ENCODE data around the gene TUBGCP2. TPM values are rescaled to one million over a fixed set of nuclear protein-coding genes. Genes with fewer than 3 reads are reported as not detected.
"Not testable (repeated sequence)": the region's sequence is repeated elsewhere in the genome, so short reads cannot be mapped to it uniquely, and the experiment has no call there.

TUBGCP2 gene
- total RNA-seq, 1 experiment from 2014 or later = 23.3 TPM

- DNase-seq = no peak
- Histone ChIP-seq H3K9me3 (replicated peaks) (no peaks in the 10 kb centered on the region), H3K4me1 (no peaks in the 10 kb centered on the region), H3K27ac (no peak overlapping the region), H3K4me3 (no peak overlapping the region), H3K27me3 (no peaks in the 10 kb centered on the region), H3K36me3 (no peaks in the 10 kb centered on the region)
Measured at GRCh38 chr10:133266056-133266795, 42.4 kb downstream of the TUBGCP2 start.

DNA sequence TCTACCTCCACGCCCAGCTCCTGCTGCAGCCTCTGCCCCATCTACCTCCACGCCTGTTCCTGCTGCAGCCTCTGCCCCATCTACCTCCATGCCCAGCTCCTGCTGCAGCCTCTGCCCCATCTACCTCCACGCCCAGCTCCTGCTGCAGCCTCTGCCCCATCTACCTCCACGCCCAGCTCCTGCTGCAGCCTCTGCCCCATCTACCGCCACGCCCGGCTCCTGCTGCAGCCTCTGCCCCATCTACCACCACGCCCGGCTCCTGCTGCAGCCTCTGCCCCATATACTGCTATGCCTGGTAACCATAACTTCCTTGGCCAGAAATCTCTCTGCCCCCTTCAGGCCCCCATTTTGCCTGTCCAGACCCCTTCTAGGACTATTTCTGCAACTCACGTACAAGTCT is 43.6 kb downstream of the TUBGCP2 start:
- DNase-seq; H3K36me3 ChIP-seq; H3K27ac ChIP-seq; H3K4me3 ChIP-seq; H3K27me3 ChIP-seq; H3K4me1 ChIP-seq; H3K9me3 ChIP-seq (replicated peaks): not testable (repeated sequence)

GRCh38 chr10:133264461-133264860 is 44.2 kb downstream of the TUBGCP2 start:
- no peak overlapping the region for H3K4me3 ChIP-seq
- no peak for DNase-seq
- H3K36me3 ChIP-seq = no peaks in the 10 kb centered on the region
- H3K27me3 ChIP-seq = no peaks in the 10 kb centered on the region
- H3K27ac ChIP-seq = no peak overlapping the region
- peaks cover 6% of the 10 kb centered on the region for H3K4me1 ChIP-seq
- H3K9me3 ChIP-seq (replicated peaks) = no peaks in the 10 kb centered on the region

DNA sequence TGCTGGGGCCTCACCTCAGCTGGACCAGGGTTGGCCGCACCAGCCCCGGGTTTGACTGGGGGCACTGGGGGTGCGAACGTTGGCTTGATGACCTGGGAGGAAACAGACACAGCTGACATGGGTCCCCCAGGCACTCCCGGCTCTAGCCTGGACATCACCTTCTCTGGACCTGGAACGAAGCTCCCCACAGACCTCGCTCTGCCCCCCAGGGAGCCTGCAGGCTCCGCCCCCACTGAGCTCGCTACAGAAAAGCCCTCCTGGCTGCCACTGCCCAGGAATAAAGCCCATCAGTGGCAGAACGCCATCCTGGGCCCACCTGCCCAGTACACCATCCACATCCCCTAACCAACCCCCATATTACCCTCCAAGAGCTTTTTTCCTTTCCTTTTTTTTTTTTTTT is 45.0 kb downstream of the TUBGCP2 start:
- no peak for DNase-seq
- Histone ChIP-seq H3K27ac (no peak overlapping the region), H3K9me3 (replicated peaks) (no peaks in the 10 kb centered on the region), H3K4me1 (peaks cover 11% of the 10 kb centered on the region), H3K4me3 (no peak overlapping the region), H3K36me3 (no peaks in the 10 kb centered on the region), H3K27me3 (no peaks in the 10 kb centered on the region)

GRCh38 chr10:133262696-133263095 is 46.0 kb downstream of the TUBGCP2 start:
- H3K27me3 ChIP-seq = no peaks in the 10 kb centered on the region
- H3K36me3 ChIP-seq = no peaks in the 10 kb centered on the region
- H3K4me1 ChIP-seq = peaks cover 21% of the 10 kb centered on the region
- no peak overlapping the region for H3K27ac ChIP-seq
- H3K4me3 ChIP-seq = no peak overlapping the region
- no peak for DNase-seq
- no peaks in the 10 kb centered on the region for H3K9me3 ChIP-seq (replicated peaks)

GRCh38 chr10:133261726-133262325 is 46.8 kb downstream of the TUBGCP2 start:
- H3K27me3 ChIP-seq = no peaks in the 10 kb centered on the region
- H3K9me3 ChIP-seq (replicated peaks) = no peaks in the 10 kb centered on the region
- peak overlapping the region; percentile 58 for H3K27ac ChIP-seq
- H3K4me3 ChIP-seq = peak overlapping the region; percentile 79
- H3K4me1 ChIP-seq = peaks cover 23% of the 10 kb centered on the region
- H3K36me3 ChIP-seq = no peaks in the 10 kb centered on the region
- DNase-seq = peak; percentile 70 to 78

- Histone ChIP-seq H3K4me1 (peaks cover 23% of the 10 kb centered on the region), H3K36me3 (no peaks in the 10 kb centered on the region), H3K27ac (peak overlapping the region; percentile 58), H3K9me3 (replicated peaks) (no peaks in the 10 kb centered on the region), H3K4me3 (peak overlapping the region; percentile 79), H3K27me3 (no peaks in the 10 kb centered on the region)
- DNase-seq = peak; percentile 29 to 46
Measured at GRCh38 chr10:133260895-133261725, 47.6 kb downstream of the TUBGCP2 start.

- Histone ChIP-seq H3K9me3 (replicated peaks) (no peaks in the 10 kb centered on the region), H3K27ac (peak overlapping the region; percentile 63; the same call in 1 of the 2 replicates), H3K27me3 (no peaks in the 10 kb centered on the region), H3K36me3 (no peaks in the 10 kb centered on the region), H3K4me1 (peaks cover 23% of the 10 kb centered on the region), H3K4me3 (no peak overlapping the region)
- DNase-seq = no peak
Measured at GRCh38 chr10:133259602-133259989, 49.1 kb downstream of the TUBGCP2 start.

DNA sequence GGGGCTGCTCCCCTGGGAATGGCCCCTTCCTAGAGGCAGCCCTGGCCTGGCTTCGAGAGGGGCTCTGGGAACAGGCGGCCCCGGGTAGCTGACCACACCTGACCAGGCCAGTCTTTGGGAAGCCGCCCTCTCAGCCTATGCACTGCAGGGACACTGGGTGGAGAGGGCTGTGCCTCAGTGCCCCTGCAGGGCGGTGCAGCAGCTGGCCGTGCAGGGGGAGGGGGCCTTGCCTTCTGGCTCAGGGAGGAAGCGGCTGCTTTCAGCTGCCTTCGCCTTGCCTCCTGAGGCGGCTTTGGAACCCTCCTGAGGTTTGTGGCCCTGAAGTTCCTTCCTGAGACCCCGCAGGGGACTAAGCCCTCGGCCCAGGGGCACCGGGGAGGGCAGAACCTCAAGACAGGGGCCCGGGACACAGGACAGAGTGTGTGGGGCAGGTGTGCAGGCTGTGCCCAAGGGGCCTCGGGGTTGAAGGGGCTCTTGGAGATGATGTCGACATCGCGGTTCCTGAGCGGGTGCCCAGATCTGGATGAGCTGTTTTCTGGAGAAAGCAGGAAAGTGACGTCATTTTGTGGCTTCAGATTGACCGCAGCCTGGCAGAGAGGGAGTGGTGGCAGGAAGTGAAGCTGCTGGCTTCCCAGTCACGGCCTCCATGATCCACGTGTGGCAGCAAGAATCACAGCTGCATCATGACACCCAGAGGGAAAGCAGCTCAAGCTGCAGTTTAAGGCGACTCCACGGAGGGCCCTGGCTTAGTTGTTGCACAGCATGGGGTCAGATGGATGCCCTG is 49.7 kb downstream of the TUBGCP2 start:
- Histone ChIP-seq H3K4me3 (no peak overlapping the region), H3K9me3 (replicated peaks) (no peaks in the 10 kb centered on the region), H3K4me1 (peaks cover 23% of the 10 kb centered on the region), H3K27me3 (no peaks in the 10 kb centered on the region), H3K36me3 (no peaks in the 10 kb centered on the region), H3K27ac (peak overlapping the region; percentile 63)
- DNase-seq = peak; percentile 86 to 89

DNA sequence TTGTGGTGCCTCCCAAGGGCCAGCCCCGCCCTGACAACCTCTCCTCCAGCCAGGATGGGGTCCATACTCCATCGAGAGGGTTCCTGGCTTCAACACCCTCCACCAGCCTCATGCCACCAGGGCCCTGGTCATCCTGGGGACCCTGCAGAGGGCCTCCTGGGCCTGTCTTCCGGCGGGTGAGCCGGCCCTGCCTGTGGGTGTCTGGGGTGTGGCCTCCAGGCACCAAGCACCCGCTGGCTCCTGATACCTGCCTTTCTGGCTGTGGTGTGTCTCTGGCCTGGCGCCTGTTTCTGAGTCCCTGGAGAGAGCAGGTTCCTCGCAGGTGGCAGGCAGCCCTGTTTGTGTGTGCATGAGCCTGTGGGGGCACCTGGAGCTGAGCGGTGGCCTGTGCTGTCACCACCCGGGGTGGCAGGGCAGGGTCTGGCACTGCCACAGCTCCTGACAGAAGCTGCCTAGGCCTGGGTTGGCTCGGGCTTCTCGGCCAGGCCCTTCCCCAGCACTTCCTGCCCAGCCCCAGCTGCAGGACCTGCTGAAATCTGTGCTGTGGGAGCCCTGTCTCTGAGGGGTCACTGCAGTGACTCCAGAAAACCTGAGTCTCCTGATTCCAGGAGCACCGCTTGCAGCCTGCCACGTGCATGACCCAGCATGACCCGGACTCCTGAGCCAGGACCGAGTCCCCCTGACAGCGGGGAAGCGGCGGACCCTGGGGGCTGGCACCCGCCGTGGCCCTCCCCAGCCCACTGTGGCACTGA is 50.4 kb downstream of the TUBGCP2 start:
- Histone ChIP-seq H3K27ac (peak overlapping the region; percentile 63), H3K4me1 (peaks cover 23% of the 10 kb centered on the region), H3K36me3 (no peaks in the 10 kb centered on the region), H3K9me3 (replicated peaks) (no peaks in the 10 kb centered on the region), H3K4me3 (no peak overlapping the region; the same call in 1 of the 2 replicates), H3K27me3 (no peaks in the 10 kb centered on the region)
- no peak for DNase-seq

DNA sequence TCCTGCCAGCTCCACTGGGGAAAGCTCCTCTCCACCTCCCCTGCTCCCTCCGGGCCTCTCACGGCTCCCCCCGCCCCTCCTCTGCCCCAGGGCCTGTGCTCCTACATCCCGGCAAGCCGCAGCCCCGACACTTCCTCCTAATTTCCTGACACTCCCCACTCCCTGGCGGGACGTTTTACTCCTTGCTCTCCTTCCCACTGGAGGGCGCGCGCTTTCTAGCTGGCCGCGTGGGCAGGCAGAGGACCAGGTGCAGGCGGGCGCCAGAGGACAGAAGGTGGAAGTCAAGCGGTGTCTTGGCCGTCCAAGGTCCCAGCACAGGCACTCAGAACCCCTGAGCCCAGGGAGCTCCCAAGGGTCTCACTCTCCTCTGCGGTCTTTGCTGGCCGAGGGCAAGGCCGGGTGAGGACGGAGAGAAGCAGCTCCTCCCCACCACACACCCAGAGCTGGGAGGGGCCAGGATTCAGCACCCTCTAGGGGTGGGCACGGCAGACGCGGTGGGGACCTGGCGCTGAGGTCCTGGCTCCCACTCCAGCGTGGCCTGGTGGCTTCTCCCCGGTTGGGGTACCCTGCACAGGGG is 51.1 kb downstream of the TUBGCP2 start:
- Histone ChIP-seq H3K9me3 (replicated peaks) (no peaks in the 10 kb centered on the region), H3K4me3 (peak overlapping the region; percentile 35), H3K36me3 (no peaks in the 10 kb centered on the region), H3K27me3 (no peaks in the 10 kb centered on the region), H3K4me1 (peaks cover 23% of the 10 kb centered on the region), H3K27ac (no peak overlapping the region)
- peak; percentile 50 to 66 for DNase-seq

- no peak for DNase-seq
- Histone ChIP-seq H3K27ac (no peak overlapping the region), H3K4me1 (peaks cover 23% of the 10 kb centered on the region), H3K9me3 (replicated peaks) (no peaks in the 10 kb centered on the region), H3K27me3 (no peaks in the 10 kb centered on the region), H3K4me3 (no peak overlapping the region), H3K36me3 (no peaks in the 10 kb centered on the region)
Measured at GRCh38 chr10:133255323-133255722, 53.3 kb downstream of the TUBGCP2 start.

- DNase-seq = no peak
- no peaks in the 10 kb centered on the region for H3K27me3 ChIP-seq
- no peaks in the 10 kb centered on the region for H3K9me3 ChIP-seq (replicated peaks)
- H3K36me3 ChIP-seq = no peaks in the 10 kb centered on the region
- peaks cover 18% of the 10 kb centered on the region for H3K4me1 ChIP-seq
- no peak overlapping the region for H3K4me3 ChIP-seq
- H3K27ac ChIP-seq = no peak overlapping the region
Measured at GRCh38 chr10:133254421-133255120, 54.1 kb downstream of the TUBGCP2 start.
